ENCODE measurements around the gene RPS6KC1.
"Not testable (repeated sequence)": the region's sequence is repeated elsewhere in the genome, so short reads cannot be mapped to it uniquely, and the experiment has no call there.

Gene RPS6KC1

DNA sequence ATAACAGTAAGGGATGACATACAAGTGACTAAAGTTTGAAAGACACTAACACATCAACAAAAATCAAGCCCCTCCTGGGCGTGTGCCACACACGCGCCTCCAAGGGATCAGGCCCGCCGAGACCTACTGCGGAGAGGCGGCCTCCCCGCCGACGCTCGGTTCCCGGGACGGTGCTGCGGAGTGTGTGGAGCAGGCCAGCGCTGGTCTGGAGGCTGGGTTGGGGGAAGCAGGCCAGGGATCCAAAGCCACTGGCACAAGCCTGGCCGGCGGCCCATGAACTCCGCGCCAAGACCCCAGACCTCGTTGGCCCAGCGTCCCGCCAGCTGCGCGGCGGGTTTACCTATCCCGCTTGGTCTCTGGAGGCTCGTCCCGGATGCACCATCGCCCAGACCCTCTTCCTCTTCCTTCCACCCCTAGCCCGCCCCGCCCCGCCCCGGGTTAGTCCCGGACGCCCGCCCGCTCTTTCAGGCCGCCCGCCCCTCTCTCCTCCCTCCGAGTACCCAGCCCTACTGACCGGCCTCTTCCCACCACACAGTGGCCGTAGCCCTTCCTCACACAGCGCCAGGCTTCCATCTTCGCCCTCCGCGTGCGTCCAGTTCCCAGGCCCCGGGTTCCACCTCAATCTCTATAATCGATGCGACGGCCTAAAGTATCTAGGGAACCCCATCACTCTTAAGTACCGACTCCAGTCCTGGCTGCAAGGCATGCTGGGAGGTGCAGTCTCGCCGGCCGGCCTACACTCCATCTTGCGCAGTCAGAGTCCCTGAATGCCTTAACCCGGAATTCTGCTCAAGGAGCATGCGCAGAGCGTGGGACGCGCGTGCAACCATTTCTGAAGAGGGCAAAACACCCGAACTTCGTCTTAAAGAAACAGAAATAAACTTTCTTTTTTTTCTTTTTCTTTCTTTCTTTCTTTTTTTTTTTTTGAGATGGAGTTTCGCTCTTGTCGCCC is 35.7 kb upstream of the RPS6KC1 start, which contains the start of gene ANGEL2:
Gene ANGEL2, minus strand, starts transcription at position 769 of the 952 bp plus-strand sequence. Its CDS starts 196 bp downstream, at position 573.
- Histone ChIP-seq H3K4me3 (peak within 1 kb of the TSS; percentile 67 to 93), H3K4me1 (peaks cover 0 to 19% (median 7%) of the 10 kb centered on the region in 4 donors), H3K36me3 (peaks cover 0 to 5% (median 0%) of the 10 kb centered on the region in 3 donors), H3K27me3 (no peaks in the 10 kb centered on the region), H3K27ac (peak within 1 kb of the TSS; percentile 88 to 92), H3K9me3 (no peaks in the 10 kb centered on the region)
- intact Hi-C loops (cut with DNase I; ENCODE audit: low total_unique reads): loop anchor here (10.0 kb wide), 1 partner anchor 161 kb away; the partner anchor contains the start of gene FLVCR1
- TF ChIP-seq, protein P1, sequence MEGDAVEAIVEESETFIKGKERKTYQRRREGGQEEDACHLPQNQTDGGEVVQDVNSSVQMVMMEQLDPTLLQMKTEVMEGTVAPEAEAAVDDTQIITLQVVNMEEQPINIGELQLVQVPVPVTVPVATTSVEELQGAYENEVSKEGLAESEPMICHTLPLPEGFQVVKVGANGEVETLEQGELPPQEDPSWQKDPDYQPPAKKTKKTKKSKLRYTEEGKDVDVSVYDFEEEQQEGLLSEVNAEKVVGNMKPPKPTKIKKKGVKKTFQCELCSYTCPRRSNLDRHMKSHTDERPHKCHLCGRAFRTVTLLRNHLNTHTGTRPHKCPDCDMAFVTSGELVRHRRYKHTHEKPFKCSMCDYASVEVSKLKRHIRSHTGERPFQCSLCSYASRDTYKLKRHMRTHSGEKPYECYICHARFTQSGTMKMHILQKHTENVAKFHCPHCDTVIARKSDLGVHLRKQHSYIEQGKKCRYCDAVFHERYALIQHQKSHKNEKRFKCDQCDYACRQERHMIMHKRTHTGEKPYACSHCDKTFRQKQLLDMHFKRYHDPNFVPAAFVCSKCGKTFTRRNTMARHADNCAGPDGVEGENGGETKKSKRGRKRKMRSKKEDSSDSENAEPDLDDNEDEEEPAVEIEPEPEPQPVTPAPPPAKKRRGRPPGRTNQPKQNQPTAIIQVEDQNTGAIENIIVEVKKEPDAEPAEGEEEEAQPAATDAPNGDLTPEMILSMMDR (IDR thresholded peaks at IDR 0.05): no peak
- peak; percentile 97 to 98 for DNase-seq

DNA sequence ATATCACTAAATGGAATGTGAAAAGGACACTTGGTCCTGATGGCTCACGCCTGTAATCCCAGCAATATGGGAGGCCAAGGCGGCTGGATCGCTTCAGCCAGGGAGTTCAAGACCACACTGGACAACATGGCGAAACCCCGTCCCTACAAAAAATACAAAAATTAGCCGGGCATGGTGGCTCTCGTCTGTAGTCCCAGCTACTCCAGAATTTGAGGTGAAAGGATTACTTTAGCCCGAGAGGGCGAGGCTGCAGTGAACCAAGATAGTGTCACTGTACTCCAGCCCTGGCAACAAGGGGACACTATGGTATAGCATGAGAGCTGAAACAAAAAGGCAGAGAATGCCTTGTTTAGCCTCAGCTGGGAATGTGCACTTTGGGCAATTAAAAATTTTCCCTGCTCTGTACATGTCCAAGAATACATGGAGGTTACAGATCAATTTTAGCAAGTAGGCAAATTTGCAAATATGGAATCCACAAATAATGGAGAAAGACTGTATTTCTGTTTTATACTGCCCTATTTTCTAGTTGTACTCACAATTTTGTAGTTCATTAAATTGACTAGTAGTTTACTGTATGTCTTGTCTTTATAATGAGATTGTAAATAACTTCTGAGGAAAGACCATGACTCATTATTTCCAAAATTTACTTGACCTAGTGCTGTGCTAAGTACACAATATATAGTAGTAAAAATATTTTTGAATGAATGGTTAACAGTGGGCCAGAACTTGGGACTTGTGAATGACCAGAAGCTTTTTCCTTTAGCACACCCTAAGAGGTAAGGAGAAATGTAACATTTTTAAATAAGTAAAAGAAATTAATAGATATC is 33.4 kb upstream of the RPS6KC1 start:
- intact Hi-C loops (cut with DNase I; ENCODE audit: low total_unique reads): loop anchor here (10.0 kb wide), 1 partner anchor 163 kb away; the partner anchor contains the start of gene FLVCR1
- no peak overlapping the region for H3K27ac ChIP-seq
- peaks cover 0 to 19% (median 7%) of the 10 kb centered on the region in 4 donors for H3K4me1 ChIP-seq
- no peak for DNase-seq
- H3K36me3 ChIP-seq: no peaks in the 10 kb centered on the region
- H3K27me3 ChIP-seq: no peaks in the 10 kb centered on the region
- TF ChIP-seq, protein P1 (IDR thresholded peaks at IDR 0.05): no peak
- no peak overlapping the region for H3K4me3 ChIP-seq
- H3K9me3 ChIP-seq: no peaks in the 10 kb centered on the region

DNA sequence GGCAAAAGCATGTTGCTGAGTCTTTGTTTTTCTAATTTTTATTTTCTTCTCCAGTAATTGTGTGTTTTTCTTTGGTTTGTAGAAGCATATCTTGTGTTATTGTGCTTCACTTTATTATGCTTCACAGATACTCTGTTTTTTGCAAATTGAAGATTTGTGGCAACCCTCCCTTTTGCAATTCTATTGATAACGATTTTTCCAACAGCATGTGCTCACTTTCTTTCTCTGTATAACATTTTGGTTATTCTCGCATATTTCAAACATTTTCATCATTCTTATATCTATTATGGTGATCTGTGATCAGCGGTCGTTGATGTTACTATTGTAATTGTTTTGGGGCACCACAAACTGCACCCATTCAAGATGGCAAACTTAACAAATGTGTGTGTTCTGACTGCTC is 31.6 kb upstream of the RPS6KC1 start:
- Histone ChIP-seq H3K27ac (no peak overlapping the region), H3K27me3 (no peaks in the 10 kb centered on the region), H3K4me3 (no peak overlapping the region), H3K9me3 (no peaks in the 10 kb centered on the region), H3K36me3 (no peaks in the 10 kb centered on the region), H3K4me1 (peaks cover 0 to 7% (median 4%) of the 10 kb centered on the region in 4 donors)
- intact Hi-C loops (cut with DNase I; ENCODE audit: low total_unique reads): loop anchor here (10.0 kb wide), 1 partner anchor 165 kb away; the partner anchor contains the start of gene FLVCR1
- DNase-seq: no peak
- TF ChIP-seq, protein P1 (IDR thresholded peaks at IDR 0.05): no peak

DNA sequence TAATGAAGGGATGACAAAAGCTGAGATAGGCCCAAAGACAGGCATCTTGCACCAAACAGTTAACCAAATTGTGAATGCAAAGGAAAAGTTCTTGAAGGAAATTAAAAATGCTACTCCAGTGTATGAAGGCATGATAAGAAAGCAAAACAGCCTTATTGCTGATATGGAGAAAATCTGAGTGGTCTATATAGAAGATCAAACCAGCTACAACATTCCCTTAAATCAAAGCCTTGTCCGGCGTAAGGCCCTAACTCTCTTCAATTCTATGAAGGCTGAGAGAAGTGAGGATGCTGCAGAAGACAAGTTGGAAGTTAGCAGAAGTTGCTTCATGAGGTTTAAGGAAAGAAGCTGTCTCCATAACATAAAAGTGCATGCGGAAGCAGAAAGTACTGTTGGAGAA is 31.0 kb upstream of the RPS6KC1 start:
- TF ChIP-seq, protein P1 (IDR thresholded peaks at IDR 0.05): no peak
- Histone ChIP-seq H3K36me3 (no peaks in the 10 kb centered on the region), H3K4me1 (peaks cover 0 to 4% (median 1%) of the 10 kb centered on the region in 4 donors), H3K27me3 (no peaks in the 10 kb centered on the region), H3K27ac (no peak overlapping the region), H3K4me3 (no peak overlapping the region), H3K9me3 (no peaks in the 10 kb centered on the region)
- intact Hi-C loops (cut with DNase I; ENCODE audit: low total_unique reads): no loop called here
- DNase-seq: no peak

DNA sequence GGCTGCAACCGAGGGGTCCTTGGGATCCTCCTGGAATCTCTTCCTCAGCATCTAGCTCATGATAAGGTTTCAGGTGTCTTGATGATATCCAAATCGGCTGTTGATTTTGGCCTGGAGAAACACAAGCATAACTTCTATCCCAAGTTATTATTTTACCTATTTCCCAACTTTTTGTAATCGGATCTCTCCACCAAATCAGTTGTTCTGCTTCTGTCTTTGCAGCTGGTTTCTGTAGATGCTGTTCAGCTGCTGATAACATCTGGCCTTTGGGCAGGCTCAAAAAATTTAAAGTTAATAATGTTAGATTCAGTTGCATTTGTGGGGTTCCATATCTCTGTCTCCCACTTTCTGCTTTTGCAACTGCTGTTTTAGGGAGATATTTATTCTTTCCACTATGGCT is 24.0 kb upstream of the RPS6KC1 start:
- intact Hi-C loops (cut with DNase I; ENCODE audit: low total_unique reads); DNase-seq; H3K4me3 ChIP-seq; H3K9me3 ChIP-seq; H3K4me1 ChIP-seq; H3K36me3 ChIP-seq; H3K27ac ChIP-seq: not testable (repeated sequence)
- peaks cover 0 to 10% of the 10 kb centered on the region in 2 donors for H3K27me3 ChIP-seq
